ENCODE data around the gene TGFA.

The TGFA gene

GRCh38 chr2:70461981-70462876, 91.4 kb downstream of the TGFA start:
- DNase-seq, result no peak

DNA sequence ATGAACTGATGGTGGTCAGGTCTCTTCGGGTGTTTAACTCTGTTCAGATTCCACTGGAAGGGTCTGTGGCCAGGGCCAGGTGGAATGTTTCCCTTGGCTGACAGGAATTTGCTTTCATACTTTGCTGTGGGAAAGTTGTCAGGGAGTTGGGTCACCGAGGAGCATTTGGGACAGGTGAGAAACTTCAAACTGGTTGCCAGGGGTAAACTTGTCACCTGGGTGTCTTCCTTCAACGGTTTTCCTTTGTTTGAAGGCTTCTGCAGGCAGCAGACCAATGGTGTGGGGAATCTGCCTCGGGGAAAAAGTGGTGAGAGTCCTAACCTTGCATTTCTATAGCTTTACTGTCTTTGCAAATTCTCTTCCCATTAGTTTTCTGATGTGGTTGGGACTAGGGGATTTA, 92.2 kb downstream of the TGFA start:
- DNase-seq, result no peak

- no peak for DNase-seq
Measured at GRCh38 chr2:70460333-70460732, 93.3 kb downstream of the TGFA start.

- no peak for DNase-seq
Measured at GRCh38 chr2:70458661-70459060, 95.0 kb downstream of the TGFA start.

- no peak for DNase-seq
Measured at GRCh38 chr2:70456585-70457495, 96.8 kb downstream of the TGFA start.

DNA sequence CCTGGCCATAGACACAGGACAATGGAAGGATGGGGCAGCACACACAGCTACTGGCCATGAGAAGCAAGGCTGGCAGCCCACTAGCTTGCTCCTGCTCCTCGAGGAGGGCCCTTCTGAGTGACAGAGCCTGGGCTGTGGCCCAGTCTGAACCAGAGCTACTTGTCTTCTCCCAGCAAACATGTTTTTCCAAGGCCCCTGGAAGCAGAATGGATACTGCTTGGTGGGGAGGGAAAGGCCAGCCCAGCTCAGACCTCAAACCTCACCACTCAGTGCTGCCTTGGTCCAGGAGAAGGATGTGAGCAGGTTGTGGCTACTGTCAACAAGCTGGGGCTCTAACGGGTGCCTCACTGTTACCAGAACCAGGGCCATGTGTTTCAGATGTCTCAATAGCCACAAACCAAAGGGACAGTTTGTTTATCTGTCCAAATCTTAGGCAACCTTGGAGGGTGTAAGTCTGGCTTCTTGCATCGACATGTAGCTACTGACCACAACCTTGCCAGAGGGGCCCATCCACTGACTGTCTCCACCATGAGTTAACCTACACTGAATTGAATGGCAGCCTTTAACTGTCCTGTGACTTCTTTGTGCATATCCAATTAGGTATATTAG, 98.6 kb downstream of the TGFA start:
- DNase-seq, result no peak

GRCh38 chr2:70450641-70451250, 102.9 kb downstream of the TGFA start:
- DNase-seq, result no peak

GRCh38 chr2:70448041-70448440, 105.6 kb downstream of the TGFA start:
- DNase-seq, result no peak

DNA sequence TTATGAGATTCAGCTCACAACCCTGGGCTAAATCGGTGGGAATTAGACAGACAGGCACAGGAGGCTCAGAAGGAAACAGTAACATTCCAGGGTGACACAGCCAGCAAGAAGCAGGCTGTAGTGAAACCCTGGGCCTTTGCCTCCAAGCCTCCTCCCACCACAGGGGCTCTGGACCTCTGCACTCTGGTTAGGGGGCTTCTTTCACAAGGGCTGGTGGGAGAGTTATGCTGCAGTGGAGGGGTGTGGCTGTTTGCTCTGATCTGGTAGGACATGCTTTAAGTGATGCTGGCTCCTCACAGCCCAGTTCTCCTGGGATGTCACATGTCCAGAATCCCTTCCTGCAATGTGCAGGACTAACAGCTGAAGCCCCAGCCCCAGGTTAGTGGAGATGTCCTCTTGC, 109.9 kb downstream of the TGFA start:
- no peak for DNase-seq

DNA sequence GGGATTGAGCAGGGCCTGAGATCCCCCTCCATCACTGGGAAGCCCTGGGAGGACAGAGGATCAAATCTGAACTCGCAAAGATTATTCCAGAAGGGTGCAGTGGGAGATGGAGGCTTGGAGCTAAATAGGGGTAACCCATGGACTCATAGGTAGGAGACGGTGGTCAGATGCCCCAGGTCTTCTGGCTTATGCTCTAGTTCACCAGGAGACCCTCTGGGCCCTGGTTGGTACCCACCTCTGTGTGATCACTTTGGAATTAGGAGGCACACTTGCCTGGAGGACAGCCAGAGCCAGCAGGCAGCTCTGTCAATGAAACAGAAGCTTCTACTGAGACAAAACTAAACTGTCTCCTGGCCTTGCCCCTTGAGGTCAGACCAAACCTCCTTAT, 110.6 kb downstream of the TGFA start:
- DNase-seq, result no peak

DNA sequence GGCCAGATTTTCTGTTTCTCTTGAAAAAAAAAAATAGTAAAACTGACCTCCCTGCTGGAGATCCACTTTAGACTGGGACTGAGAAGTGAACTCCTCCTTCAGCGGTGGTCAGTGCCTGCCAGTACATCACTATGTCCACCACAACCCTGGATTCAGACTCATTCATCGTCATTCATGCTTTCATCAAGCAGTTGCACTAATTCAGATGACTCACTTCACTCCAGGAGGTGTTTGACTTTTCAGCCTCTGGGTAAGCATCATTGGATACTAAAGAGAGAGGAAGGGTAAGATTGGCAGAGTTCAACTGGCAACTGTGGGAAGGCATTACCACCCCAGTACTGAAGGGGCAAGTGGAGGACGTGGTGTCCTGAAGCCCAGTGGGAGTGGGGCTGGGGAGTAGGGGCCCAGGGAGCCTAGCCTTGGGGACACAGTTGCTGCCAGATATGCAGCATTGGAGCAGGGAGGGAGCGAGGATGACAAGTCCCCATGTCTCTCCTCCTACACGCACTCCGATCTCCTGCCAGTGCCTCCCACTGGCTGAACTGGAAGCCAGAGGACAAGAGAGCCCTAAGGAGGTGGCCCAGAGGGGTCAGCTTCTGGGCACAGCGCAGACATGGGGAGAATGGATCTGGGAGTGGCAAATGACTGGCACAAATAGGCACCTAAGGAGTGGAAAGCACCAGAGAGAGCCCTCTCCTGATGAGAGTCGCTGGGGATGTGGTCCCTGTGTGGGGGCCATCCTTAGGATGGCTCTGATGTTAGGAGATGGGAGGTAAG, 111.1 kb downstream of the TGFA start:
- DNase-seq, result no peak

DNA sequence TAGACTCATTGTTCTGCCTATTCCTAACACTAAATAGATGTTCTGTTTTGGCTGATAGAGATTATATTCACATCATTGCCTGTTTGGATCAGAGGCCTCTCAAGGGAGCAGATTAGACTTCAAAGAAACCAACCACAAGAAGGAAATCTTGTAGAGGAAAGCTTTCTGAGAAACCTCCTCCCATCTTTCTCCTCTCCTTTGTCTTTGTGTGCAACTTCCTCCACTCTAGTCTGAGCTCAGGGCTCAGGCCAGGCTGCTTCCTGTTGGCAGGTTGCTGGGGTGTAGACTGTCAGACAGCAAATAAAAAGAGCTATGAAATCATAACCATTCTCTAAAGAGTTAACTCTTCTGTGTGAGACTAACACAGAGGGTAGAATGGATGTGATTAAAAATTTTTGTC, 113.0 kb downstream of the TGFA start:
- no peak for DNase-seq

DNA sequence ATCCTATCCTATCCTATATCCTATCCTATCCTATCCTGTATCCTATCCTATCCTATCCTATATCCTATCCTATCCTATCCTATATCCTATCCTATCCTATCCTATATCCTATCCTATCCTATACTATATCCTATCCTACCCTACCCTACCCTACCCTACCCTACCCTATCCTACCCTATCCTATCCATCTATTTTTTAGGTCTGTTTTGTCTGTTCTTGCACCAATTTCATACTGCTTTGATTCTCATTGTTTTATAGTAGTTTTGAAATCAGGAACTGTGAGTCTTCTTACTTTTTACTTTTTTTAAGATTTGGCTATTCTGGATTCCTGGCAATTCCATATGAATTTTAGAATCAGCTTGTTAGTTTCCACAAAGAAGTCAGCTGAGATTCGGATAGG, 118.5 kb downstream of the TGFA start:
- no peak for DNase-seq

DNA sequence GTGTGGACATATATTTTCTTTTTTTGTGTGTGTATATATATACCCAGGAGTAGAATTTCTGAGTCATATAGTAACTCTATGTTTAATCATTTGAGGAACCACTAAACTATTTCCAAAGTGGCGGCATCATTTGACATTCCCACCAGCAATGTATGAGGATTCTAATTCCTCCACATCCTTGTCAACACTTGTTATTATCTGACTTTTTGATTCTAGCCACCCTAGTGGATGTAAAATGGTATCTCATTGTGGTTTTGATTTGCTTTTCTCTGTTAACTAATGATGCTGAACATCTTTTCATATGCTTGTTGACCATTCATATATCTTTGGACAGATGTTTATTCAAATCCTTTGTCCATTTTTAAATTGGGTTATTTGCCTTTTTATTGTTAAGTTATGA, 120.3 kb downstream of the TGFA start:
- no peak for DNase-seq

GRCh38 chr2:70431716-70432347, 121.8 kb downstream of the TGFA start:
- no peak for DNase-seq

- DNase-seq, result no peak
Measured at GRCh38 chr2:70426341-70426740, 127.3 kb downstream of the TGFA start.

DNA sequence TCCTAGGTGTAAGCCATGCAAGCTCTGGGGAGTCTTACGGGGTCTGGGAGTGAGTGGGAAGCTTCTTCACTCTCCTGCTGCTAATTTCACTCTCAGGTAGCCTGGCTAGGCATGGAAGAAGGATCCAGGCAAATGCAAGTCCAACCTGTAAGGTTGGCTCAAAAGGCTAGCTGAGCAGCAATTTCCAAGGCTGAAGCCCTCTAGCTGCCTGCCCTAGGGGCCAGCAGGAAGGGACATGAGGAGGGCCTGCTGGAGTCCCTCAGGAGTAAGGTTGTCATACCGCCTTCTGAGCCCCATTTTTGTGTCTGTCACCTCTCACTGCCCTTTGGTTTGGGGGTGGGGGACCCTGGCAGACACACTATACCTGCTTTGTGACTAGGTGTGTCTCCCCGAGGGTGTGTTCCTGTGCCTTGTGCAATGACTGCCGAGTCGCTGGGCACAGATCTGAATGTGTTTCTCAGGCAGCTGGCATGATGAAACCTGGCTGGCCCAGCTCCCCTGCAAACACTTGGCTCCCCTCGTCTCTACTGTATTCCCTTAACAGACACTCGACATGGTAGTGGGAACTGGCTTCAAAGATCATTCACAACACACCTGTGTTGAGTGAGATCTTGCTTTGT, 127.8 kb downstream of the TGFA start:
- no peak for DNase-seq

- no peak for DNase-seq
Measured at GRCh38 chr2:70420740-70421139, 132.9 kb downstream of the TGFA start.

DNA sequence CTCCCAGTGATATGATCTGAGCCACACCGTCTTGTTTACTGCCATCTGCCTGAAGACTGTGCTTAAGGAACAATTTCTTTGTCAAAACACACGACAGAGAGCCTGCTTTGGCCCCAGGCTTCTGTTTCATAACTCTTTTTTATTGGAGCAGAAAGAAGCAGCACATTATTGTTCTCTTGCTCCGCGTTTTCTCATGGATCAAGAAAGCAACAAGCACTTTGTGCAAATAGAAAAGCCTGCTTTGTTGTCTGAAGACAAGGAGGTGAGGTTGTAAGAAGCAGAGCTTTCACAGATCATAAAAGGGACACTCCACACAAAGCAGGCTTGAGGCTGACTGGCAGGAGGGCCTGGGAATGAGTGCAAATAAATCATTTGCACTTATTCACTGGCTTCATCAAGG, 133.5 kb downstream of the TGFA start:
- no peak for DNase-seq

DNA sequence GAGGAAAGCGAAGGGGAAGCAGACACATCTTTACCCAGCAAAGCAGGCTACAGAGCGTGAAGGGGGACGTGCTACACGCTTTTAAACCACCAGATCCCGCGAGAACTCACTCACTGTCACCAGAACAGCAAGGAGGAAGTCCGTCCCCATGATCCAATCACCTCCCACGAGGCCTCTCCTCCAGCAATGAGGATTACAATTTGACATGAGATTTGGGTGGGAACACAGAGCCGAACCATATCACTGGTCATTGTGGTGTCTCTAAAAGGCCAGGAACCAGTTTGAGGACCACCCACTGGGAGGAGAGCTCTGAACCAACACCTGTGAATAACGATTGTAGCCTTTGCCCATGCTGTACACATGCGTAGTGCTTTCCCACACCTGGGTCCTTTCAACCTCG, 135.1 kb downstream of the TGFA start:
- DNase-seq, result no peak

GRCh38 chr2:70417011-70417410, 136.6 kb downstream of the TGFA start:
- no peak for DNase-seq

All from kidney glomerular epithelial cell (primary cell).